Osteoblast (primary cell): ENCODE data around the gene ABLIM3. TPM values are rescaled to one million over a fixed set of nuclear protein-coding genes. Genes with fewer than 3 reads are reported as not detected.

Experiments used
- DNase-seq: peaks from one replicate; pipeline ENCODE4 v3.0.0; 2011; ENCODE audit warnings: low spot score, mixed read lengths; ENCODE audit not compliant: insufficient read length; ENCODE audit errors: missing footprints
- H2AFZ ChIP-seq: 2 replicates; pipeline ENCODE4 v1.6.0; 2011; ENCODE audit warnings: mild to moderate bottlenecking, low read length
- H3K27ac ChIP-seq: 2 replicates; pipeline ENCODE4 v1.5.1; 2011; ENCODE audit warnings: mild to moderate bottlenecking, low read depth, low read length, moderate library complexity
- H3K27me3 ChIP-seq: 2 replicates; pipeline ENCODE4 v1.6.0; 2012; ENCODE audit warnings: mild to moderate bottlenecking, control low read depth, inconsistent platforms, low read length, moderate library complexity; ENCODE audit not compliant: insufficient read depth
- H3K36me3 ChIP-seq: 2 replicates; pipeline ENCODE4 v1.5.1; 2011; ENCODE audit warnings: mild to moderate bottlenecking, low read length, control low read depth, moderate library complexity; ENCODE audit not compliant: insufficient read depth
- H3K4me1 ChIP-seq: 2 replicates; pipeline ENCODE4 v1.5.1; 2011; ENCODE audit warnings: mild to moderate bottlenecking, low read length, control low read depth, moderate library complexity; ENCODE audit not compliant: insufficient read depth
- H3K4me2 ChIP-seq: 2 replicates; pipeline ENCODE4 v1.6.0; 2011; ENCODE audit warnings: mild to moderate bottlenecking, low read length; ENCODE audit not compliant: insufficient read depth
- H3K4me3 ChIP-seq: fragments of 200-600 bp; sonication (generic); 3 replicates; pipeline ENCODE4 v1.5.1; 2012; ENCODE audit warnings: mild to moderate bottlenecking, low read length, inconsistent platforms; ENCODE audit not compliant: insufficient read depth
- H3K79me2 ChIP-seq: 2 replicates; pipeline ENCODE4 v1.6.0; 2012; ENCODE audit warnings: mild to moderate bottlenecking, low read length, control low read depth, inconsistent platforms; ENCODE audit not compliant: insufficient read depth
- H3K9me3 ChIP-seq: 2 replicates; pipeline ENCODE4 v1.5.1; 2011; ENCODE audit warnings: low read depth, low read length, control low read depth
- H4K20me1 ChIP-seq: 2 replicates; pipeline ENCODE4 v1.6.0; 2012; ENCODE audit warnings: mild to moderate bottlenecking, low read length, control low read depth; ENCODE audit not compliant: insufficient read depth
- CTCF ChIP-seq: IDR thresholded peaks from 2 replicates; pipeline ENCODE4 v1.5.1; 2011; ENCODE audit warnings: mild to moderate bottlenecking, low read depth, low read length, moderate library complexity; ENCODE audit errors: extremely low read depth
- total RNA-seq: library from RNA; depleted of rRNA; stranded (reverse); fragments of >200 nt; gene quantifications from 2 replicates; pipeline ENCODE4 v1.2.3, GENCODE V29; 2012

ABLIM3 gene
- total RNA-seq, 1 donor, result 5.8 TPM

GRCh38 chr5:149172709-149173505 is 31.6 kb downstream of the ABLIM3 start:
- H2AFZ ChIP-seq, result no peak overlapping the region

GRCh38 chr5:149174847-149175234 is 33.5 kb downstream of the ABLIM3 start:
- peak overlapping the region; percentile 43 for H3K4me2 ChIP-seq
- no peaks in the 10 kb centered on the region for H3K79me2 ChIP-seq
- no peak overlapping the region for H2AFZ ChIP-seq
- H3K9me3 ChIP-seq, result no peaks in the 10 kb centered on the region
- H3K4me1 ChIP-seq, result peaks cover 42% of the 10 kb centered on the region
- H3K27me3 ChIP-seq, result no peaks in the 10 kb centered on the region
- H3K36me3 ChIP-seq, result no peaks in the 10 kb centered on the region
- no peak for DNase-seq
- H4K20me1 ChIP-seq, result no peaks in the 10 kb centered on the region
- no peak for TF ChIP-seq CTCF
- H3K27ac ChIP-seq, result peak overlapping the region; percentile 97
- H3K4me3 ChIP-seq, result no peak overlapping the region

More at GRCh38 chr5:149172709-149173505, 31.6 kb downstream of the ABLIM3 start:
- H3K4me2 ChIP-seq, result peak overlapping the region; percentile 6
- TF ChIP-seq CTCF, result no peak
- H3K36me3 ChIP-seq, result no peaks in the 10 kb centered on the region
- peak overlapping the region; percentile 97 for H3K27ac ChIP-seq
- no peak overlapping the region for H3K4me3 ChIP-seq
- H3K79me2 ChIP-seq, result peaks cover 10% of the 10 kb centered on the region
- peaks cover 42% of the 10 kb centered on the region for H3K4me1 ChIP-seq
- H3K27me3 ChIP-seq, result no peaks in the 10 kb centered on the region
- no peak for DNase-seq
- H4K20me1 ChIP-seq, result no peaks in the 10 kb centered on the region
- no peaks in the 10 kb centered on the region for H3K9me3 ChIP-seq

GRCh38 chr5:149175346-149176105 is 34.2 kb downstream of the ABLIM3 start:
- H4K20me1 ChIP-seq, result no peaks in the 10 kb centered on the region
- peak overlapping the region; percentile 1 for H2AFZ ChIP-seq
- peak overlapping the region; percentile 43 for H3K4me2 ChIP-seq
- no peak for TF ChIP-seq CTCF
- H3K4me3 ChIP-seq, result no peak overlapping the region
- H3K4me1 ChIP-seq, result peaks cover 42% of the 10 kb centered on the region
- no peaks in the 10 kb centered on the region for H3K27me3 ChIP-seq
- no peaks in the 10 kb centered on the region for H3K79me2 ChIP-seq
- no peaks in the 10 kb centered on the region for H3K9me3 ChIP-seq
- no peak for DNase-seq
- peak overlapping the region; percentile 97 for H3K27ac ChIP-seq
- H3K36me3 ChIP-seq, result no peaks in the 10 kb centered on the region

GRCh38 chr5:149177339-149177843 is 36.1 kb downstream of the ABLIM3 start:
- DNase-seq, result peak; percentile 68
- no peaks in the 10 kb centered on the region for H3K9me3 ChIP-seq
- H4K20me1 ChIP-seq, result no peaks in the 10 kb centered on the region
- no peak for TF ChIP-seq CTCF
- no peaks in the 10 kb centered on the region for H3K27me3 ChIP-seq
- no peak overlapping the region for H3K4me2 ChIP-seq
- no peak overlapping the region for H3K4me3 ChIP-seq
- no peak overlapping the region for H2AFZ ChIP-seq
- H3K4me1 ChIP-seq, result peaks cover 32% of the 10 kb centered on the region
- H3K79me2 ChIP-seq, result no peaks in the 10 kb centered on the region
- H3K27ac ChIP-seq, result no peak overlapping the region
- H3K36me3 ChIP-seq, result no peaks in the 10 kb centered on the region
